Glomerular endothelial cell (primary cell): ENCODE data around the gene SMG6. TPM values are rescaled to one million over a fixed set of nuclear protein-coding genes. Genes with fewer than 3 reads are reported as not detected.

ENCODE experiments used
- DNase-seq: peaks from one replicate; pipeline ENCODE4 v3.0.0-alpha.2; 2011; ENCODE audit warnings: low read depth, low spot score; ENCODE audit errors: extremely low read depth
- total RNA-seq: library from RNA; depleted of rRNA; stranded (reverse); fragments of >200 nt; gene quantifications from 2 replicates; pipeline ENCODE4 v1.2.3, GENCODE V29; 2015

Gene SMG6
- total RNA-seq, 1 donor from 2014 or later: 46.4 TPM

DNA sequence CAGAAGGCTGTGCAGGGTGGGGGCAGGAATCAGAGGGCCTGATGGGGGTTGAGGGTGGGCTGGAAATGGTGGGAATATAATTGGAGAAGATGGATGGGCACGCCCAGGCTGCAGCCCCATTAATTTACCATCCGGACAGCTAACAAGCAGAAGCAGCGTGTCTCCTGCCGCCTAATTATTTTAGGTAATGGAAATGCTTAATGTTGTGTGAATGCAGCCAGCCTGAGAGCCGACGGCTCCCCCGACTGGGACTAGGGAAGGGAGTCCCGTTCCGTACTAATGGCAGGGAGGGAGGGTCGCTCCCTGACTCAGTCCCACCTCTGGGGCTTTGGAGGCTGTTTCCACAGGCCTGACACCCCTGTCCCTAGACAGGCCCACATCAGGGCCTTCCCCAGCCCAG, 266.4 kb downstream of the SMG6 start:
- DNase-seq: no peak

DNA sequence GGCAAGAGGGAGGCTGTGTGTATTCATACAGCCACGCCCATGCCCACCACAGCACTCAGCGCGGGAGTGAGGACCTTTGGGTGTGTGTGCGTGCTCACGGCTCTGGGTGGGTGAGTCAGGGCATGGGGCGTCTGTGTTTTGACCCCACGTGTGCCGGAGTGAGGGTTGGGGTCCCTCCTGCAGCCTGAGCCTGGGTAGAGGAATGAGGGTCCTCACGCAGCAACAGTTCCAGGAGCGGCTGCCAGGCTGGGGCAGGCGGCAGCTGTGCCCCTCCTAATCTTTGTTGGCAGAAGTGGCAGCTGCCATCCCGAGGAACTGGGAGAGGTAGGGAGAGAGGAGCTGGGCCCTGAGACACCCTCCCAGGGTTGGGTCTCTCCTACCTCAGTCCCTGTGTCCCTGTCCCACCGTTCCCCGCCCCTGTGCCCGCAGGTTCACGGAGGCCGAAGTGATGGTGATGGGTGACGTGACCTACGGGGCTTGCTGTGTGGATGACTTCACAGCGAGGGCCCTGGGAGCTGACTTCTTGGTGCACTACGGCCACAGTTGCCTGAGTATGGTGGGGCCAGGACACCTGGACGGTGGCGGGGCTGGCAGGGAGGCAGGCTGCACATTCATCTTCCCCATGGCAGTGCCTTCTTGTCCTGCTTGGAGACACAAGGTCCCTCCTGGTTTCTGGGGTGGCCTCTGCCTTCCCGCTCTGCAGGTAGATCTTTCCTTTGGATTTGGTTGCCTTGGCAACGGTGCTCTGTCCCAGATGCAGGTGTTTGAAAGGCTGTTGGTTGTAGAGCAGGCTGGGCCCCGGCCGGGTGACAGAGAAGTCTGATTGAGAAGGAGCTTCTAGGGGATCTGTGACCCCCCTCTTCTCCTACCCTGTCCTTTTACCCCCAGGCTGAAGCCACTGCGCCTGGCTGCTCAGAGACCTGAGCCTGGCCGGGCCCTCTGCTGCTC, 267.8 kb downstream of the SMG6 start:
- DNase-seq: no peak

DNA sequence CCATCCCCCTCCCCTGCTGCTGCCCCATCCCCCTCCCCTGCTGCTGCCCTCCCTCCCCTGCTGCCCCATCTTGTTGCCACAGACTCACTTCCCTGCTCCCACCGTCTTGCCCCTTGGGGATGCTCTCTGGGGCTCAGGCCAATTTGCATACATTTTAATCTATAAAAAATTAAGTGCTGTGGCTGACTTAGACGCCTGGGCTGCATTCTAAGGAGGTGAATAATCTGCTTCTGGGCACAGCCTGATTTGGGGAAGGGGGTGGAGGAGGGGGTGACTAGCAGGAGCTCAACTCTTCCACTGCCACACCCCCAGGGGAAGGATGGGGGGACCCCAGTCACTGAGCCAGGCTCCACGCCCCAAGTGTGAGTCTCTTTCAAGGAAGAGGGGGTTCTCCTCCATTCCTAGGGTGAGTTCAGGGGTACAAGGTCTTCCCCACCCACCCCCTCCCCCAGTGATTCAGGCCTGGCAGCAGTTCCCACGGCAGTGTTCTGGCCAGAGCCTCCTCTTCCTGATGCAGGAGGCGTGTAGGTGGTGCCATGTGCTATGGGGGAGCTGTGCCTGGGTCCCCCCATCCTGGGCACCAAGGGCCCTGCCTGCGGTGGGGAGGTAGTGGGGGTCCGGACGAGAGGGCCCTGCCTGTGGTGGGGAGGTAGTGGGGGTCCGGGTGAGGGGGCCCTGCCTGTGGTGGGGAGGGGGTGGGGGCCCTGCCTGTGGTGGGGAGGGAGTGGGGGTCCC, 268.6 kb downstream of the SMG6 start:
- no peak for DNase-seq

DNA sequence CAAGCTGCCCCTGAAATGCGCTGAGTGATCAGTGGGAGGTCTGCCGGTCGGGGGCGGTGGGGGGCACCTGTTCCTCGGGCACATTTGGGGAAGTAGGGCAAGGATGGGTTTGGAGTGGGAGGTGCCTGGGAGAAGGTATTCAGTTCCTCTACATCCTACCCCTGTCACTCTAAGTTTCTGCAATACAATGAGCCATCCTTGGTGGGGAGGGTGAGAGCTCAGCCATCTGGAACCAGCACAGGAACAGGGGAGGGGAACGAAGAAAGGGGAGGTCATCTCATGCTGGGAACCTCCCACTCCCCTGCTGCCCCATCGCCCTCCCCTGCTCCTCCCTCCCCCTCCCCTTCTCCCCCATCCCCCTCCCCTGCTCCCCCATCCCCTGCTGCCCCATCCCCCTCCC, 269.4 kb downstream of the SMG6 start:
- no peak for DNase-seq

DNA sequence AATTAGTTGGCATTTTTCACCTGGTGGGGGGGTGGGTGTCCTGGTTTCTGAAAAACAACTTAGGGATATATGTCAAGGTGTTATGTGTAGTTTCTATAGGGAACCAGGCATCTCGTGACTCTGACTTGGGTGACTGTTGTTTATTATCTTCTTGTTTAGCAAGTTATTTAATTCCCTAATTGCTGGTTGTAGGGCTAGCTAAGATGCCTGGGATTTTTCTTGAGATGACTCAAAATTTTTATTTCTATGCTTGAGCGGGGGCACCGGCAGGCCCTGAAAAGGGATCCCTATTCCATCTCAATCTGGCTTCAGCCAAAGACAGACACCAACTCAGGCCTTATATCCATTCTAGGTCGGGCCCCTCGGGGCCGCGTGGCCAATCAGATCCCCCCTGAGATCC, 270.4 kb downstream of the SMG6 start:
- no peak for DNase-seq

DNA sequence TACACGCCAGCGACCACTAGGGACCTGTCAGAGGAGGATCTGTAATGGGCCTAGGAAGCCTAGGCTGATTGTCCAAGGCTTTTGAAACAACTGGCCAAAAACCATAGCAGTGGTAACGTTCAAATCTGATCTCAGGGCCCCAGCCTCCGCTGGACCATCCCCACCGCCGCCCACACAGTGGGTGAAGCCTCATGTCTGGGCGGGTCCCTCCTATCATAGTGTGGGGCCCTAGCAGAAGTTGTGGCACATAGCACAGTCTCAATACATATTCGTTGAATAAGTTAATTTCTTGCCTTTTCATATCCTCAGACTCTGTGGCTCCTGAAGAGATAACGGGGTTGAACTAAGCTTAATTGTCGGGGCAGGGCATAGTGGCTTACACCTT, 272.8 kb downstream of the SMG6 start:
- peak; percentile 52 for DNase-seq

DNA sequence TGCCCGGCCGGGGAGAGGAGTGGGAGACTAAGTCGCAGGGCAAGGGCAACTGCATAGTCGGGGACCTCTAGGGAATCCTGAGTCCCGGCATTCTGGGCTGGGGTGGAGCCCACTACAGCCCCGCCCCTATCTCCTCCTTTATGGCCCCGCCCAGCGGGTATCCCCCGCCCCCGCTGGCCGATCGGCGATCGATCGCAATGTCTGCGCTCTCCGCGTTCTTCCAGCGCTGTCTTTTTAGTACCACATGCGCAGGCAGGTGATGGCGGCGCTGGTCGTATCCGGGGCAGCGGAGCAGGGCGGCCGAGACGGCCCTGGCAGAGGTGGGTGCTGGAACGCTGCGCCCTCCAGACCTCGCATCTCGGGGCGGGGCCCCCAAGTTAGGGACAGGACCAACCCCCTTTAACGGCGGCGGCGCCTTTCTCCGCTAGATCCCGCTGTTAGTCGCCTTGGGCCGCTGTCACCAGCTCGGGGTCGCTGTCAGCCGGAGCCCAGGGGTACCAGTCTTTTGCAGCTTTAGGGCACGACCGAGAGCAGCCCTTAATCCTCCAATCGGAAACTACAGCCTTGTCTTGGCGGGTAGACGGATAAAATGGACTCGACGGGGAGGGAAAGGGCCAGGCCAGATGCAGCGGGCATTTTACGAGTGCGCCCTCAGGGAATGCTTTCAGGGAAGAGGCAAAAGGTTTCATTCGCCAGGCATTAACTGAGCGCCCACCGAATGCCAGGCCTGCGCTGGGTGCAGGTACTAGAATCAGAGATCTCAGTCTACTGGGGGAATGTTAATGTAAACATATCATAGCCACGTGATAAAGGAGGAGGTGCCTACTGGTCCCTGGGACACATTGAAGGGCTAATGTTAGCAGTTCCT, 273.4 kb downstream of the SMG6 start, which contains the start of gene DPH1:
TSS of gene DPH1 (plus strand) at position 243 of the 868 bp plus-strand sequence. CDS start at position 260, 17 bp downstream.
- DNase-seq: peak; percentile 44

DNA sequence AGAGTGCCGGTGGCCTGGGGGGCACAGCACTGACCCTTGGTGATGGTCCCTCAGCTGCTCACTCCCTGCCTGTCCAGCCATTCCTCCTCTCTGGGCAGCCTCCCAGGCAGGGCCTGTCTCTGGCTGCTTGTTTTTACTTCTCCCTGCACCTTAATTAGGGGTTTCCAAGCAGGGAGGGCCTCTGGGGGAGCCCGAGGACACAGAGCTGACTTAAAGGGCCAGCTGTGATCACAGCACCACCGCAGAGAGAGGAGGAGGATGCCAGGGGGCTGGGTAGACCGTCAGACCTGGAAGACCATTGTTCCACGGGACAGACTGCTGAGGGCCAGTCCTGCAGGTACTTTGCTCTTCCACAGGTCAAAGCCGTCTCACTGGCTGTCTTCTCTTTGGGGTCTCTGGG, 274.8 kb downstream of the SMG6 start:
- no peak for DNase-seq

DNA sequence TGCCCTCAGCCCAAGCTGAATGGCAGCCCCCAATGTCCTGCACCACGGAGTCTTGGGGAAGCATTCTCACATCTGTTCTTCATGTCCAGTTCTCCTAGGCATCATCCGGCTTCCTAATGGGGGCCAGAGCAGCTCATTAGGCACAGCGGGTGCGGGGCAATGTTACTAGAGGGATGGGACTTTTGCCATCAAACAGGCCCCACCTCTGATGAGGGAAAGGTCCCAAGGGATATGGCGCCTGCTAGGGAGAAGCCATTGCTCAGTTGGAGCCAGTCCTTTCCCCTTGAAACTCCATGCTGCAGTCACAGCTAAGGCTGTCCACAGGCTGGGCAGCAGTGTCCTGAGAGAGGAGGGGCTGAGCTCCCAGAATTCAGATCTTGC, 275.4 kb downstream of the SMG6 start:
- no peak for DNase-seq

DNA sequence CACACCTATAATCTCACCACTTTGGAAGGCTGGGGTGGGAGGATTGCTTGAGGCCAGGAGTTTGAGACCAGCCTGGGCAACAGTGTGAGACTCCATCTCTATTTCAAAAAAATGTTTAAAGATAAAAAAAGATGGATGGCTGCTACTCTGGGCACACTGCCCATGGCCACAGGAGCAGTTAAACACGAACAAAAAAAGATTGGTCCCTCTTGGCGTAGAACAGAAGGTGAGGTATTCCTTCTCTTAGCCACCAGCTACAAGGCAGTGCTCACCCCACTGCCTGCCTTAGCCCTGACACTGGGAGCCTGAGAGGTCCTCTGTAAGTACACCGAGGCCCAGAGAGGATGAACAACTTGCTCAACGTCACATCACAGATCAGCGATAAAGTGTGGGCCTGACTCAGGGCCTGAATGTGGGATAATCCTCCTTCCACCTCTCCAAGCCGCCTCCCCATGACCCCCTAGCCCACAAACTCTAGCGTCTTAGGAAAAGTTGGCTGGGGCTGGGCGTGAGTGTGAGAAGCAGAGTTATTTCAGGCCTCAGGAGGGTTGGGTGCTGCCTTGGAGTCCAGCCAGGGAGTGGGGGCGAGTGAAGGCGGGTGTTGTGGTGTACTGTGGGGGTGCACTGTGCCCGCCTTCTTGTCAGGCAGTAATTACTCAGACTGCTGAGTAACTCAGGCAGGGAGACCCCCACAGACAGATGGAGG, 275.9 kb downstream of the SMG6 start:
- no peak for DNase-seq

DNA sequence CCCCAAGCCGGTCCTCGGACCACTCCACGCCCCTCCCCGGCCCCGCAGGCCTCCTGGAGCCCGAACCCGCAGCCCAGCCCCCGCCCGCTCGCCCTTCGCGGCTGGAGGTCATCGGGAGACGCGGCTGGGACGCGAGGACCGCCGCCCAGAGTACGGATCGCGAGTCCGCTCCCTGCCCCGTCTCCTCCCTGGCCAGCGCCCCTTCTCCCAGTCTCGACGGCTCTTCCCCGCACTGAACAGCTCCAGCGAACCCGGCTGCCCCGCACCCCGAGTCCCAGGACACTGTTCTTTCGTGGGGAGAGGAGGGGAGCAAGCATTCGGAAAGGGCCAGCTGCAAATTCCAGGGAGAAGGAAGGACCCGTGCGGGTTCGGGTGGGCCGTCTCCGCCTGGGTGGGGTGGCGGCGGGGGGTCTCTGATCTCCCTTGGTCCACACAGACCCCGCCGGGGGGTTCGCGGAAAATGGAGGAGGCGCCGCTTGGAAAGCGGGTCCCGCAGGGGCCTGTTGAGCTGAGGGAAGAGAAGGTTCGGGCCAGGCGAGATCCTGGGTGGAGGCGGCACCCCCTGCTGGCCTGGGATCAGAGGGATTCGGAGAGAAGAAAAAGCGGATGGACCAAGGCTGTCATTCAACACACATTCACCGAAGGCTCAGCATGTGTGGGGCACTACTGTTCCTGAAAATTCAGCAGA, 277.8 kb downstream of the SMG6 start:
- no peak for DNase-seq

DNA sequence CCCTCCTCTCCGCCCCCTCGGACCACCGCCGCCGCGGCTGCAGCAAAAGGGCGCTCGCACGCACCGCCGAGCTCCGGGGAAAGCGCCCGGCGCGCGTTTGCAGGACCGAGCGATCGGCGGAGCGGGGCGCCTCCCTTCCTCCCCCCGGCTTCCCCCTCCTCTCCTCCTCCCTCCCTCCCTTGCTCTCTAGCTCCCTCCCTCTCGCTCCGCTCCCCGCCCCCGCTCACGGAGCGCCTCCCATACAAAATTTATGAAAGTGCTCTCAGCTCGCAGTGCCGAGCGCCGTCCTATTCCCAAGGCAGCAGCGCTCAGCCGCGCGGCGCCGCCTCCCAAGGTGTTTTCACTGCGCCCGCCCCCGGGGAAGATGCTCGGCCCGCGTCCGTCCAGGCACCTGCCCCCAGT, 278.4 kb downstream of the SMG6 start, which contains the start of gene RTN4RL1:
TSS of gene RTN4RL1 (minus strand) at position 115 of the 402 bp plus-strand sequence. CDS start 469 bp downstream, outside the sequence.
- no peak for DNase-seq

DNA sequence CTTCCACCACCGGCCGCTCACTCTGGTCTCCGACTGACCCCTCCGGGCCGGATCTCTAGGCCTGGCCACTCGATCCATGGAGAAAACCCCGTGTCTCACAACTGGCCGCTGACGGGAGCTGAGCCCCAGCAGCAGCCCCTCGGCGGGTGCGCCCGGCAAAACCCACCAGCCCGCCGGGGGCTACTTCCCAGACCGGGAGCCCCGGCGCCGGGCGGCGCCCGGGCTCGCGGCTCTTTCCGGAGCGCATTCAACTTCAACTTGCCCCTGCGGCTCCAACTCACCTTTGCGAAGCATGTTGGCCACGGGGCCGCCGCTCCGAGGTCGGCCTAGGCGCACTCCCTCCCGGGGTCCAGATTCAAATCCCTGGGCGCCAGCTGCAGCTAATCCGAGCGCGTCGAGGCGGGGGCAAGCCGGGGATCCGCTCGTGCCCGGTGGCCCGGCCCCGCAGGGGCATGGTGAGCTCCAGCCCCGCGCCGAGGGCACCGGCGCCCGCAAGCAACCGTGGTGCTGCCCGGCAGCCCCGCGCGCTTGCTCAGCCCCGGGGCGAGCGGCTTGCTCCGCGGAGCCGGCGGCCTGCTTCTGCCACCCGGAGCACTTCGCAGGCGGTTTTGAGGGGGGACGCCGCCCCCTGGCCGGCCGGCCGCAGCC, 278.9 kb downstream of the SMG6 start:
- no peak for DNase-seq

DNA sequence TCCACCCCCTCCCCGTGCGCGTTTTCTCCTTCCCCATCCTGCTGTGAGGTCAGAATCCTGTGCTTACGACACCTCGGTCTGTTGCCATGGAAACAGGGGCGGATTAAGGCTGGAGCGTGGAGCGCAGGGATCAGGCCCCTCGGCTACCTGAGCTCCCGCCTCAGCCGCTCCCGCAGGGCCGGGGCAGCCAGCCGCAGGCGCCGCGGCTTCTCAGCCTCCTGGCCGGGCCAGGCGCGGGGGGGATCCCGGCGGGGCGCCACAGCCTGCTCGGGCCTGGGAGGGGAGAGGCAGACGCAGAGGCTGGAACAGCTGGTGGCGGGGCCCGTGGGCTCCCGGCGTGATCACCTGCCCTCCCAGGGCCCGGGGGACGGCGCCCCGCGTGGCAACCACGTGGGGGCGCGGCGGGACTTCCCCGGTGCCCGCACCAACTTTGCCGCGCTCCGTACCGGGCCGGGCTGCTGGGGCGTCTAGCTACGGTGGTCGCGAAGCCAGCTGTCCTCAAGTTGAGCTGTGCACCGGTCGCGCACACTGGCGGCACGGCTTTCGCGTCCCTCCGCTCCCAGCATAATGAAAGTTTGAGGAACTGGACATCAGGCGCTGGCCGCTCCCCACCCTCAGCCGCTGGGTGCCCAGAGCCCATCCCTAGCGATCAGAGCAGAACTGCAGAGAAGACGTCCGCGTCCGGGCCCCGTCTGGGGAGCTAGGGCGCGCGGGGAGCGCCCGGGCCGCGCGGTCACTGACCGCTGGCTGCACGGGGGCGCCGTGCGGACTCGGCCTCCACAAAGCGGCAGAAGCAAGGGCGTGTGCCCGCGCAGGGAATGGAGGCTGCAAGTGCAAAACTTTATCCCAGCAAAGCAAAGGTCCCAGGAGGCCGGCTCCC, 279.7 kb downstream of the SMG6 start:
- no peak for DNase-seq

DNA sequence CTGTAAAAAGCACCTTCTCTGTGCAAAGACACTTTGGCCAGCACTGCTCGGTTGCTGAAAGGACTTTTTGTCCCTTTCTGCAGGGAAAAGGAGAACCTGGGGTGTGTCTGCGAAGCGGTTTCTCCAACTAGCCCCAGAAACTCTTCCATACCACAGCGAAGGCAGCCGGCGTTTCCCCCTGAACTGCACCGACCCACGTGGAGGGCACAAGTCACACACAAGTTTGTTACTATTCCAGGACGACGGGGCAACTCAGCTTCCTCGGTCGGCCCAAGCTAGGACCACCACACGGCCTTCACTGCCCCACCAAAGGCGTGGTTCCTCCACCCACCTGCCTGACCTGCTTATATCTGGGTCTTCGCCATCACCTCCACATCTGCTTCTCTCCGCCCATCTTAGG, 280.3 kb downstream of the SMG6 start:
- DNase-seq: no peak

DNA sequence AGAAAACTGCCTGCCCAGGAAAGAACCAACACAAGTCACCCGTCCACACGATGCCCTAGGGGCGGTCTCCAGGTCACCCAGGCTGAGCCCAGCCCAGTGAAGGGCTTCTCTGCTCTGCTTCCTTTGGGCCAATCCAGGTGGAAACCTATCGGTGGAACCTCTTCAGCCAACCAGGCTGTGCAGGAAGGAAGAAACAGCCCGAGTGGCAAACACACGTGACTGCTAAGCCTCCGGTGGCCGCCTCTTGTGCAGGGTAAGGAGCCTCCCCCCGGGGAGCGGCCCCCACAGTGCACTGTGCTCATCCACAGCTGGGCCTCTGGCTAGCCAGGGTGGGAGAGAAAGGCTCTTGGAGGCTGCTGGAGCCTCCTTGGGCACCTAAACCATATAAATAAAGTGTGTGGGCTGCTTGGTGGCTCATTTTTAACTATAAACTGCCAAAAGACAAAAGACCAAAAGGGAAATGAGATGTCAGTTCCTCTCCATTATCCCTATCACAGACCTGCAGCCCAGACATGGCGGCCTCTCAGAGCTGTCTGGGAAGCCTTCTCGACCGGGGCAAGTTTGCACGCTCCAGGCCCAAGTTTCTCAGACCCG, 280.8 kb downstream of the SMG6 start:
- DNase-seq: no peak

DNA sequence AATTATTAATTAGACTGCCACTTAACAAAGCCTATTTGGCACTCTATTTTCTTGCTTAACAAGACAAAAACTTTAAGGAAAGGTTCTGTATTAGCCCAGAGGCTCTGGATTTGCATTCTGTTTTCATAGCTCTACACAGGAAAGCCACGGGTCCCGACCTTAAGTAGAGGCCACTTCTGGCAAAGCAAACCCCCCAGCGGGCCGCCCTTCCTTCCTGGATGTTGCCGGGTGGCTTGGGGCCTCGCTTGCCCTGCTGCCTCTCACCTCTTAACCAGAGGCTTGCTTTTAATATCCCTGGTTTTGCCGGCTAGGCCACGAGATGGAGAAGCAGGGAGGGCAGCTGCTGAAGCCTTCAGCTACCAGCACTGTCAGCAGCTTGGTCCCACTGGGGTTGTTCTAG, 282.9 kb downstream of the SMG6 start:
- DNase-seq: no peak

DNA sequence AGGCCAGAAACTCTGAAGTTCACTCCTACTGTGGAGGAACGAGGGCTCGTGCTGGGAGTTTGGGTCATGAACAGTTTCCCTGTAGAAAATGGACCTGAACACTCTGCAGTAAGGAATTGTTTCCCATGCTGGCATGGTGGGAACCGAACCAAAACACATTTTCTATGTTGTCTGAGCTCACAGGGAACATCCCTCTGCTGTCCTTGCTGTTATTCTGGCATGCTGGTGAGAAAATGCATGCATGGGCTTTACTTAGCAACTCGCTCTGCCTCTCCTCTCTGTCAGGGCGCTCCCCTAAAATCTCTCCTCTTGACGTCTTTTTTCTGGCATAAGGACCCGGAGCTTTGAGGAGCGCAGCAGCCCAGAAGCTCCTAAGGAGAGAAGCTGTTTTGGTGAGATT, 283.9 kb downstream of the SMG6 start:
- DNase-seq: no peak
